HCT116 (cell line): Measurements from ENCODE around the gene C1orf35. TPM values are rescaled to one million over a fixed set of nuclear protein-coding genes. Genes with fewer than 3 reads are reported as not detected.

ENCODE experiments used
- ATAC-seq: fragments of 200-7000 bp; cut with Tn5 transposase; 2 replicates; pipeline ENCODE4 v1.9.1; 2020; ENCODE audit warnings: mild to moderate bottlenecking, moderate library complexity
- BruUV-seq: library from RNA; stranded (reverse); fragments of 400-500 nt; replicated peaks from 2 replicates; lab custom pipeline; 2021; lab: Mats Ljungman, UMichigan
- CTCF ChIA-PET: fragments of 300-600 bp; sonication (Branson Sonifier 250); formaldehyde crosslinking; loops from one replicate; lab custom pipeline; 2021; ENCODE audit warnings: antibody characterized with exemption; lab: Charles Lee
- POLR2A ChIA-PET: fragments of 300-600, 350-600 bp; sonication (Branson Sonifier 250); formaldehyde crosslinking; loops from one replicate; lab custom pipeline; 2021; ENCODE audit warnings: antibody characterized with exemption; lab: Charles Lee
- RAD21 ChIA-PET, 2 experiments: fragments of 300-600 bp; sonication (Branson Sonifier 250); formaldehyde crosslinking; loops; one replicate each; lab custom pipeline; 2023; ENCODE audit warnings: low total read pairs in 2 of 2; ENCODE audit not compliant: uncharacterized antibody in 2 of 2, unreplicated experiment in 2 of 2, low non-redundant PET in 1 of 2; lab: Charles Lee
- DNase-seq: peaks from one replicate; pipeline ENCODE4 v3.0.0-alpha.2; 2010; ENCODE audit warnings: low read depth, low spot score
- H2AFZ ChIP-seq: fragments of 200-600 bp; shearing (Covaris generic), sonication (generic); 2 replicates; pipeline ENCODE4 v1.6.1; 2017; ENCODE audit warnings: low read depth, mixed run types, mixed read lengths, antibody characterized with exemption, low read length; ENCODE audit not compliant: poor library complexity, severe bottlenecking
- H3K27ac ChIP-seq: 2 replicates; pipeline ENCODE4 v1.5.1; 2012; ENCODE audit warnings: low read depth, low read length
- H3K27me3 ChIP-seq: fragments of 200-600 bp; sonication (generic); 2 replicates; pipeline ENCODE4 v1.6.1; 2016; ENCODE audit warnings: mixed run types, low read length, mixed read lengths; ENCODE audit not compliant: insufficient read depth
- H3K36me3 ChIP-seq, 2 experiments: fragments of 200-500 bp in 1 of 2; fragments of 200-600 bp in 1 of 2; sonication (Bioruptor generic) in 1 of 2; sonication (generic) in 1 of 2; 2 replicates each; pipeline versions ENCODE4 v1.5.1 to v1.6.1; 2014 to 2016; ENCODE audit warnings: low read length in 2 of 2, inconsistent platforms in 1 of 2, mixed read lengths in 1 of 2, mixed run types in 1 of 2; ENCODE audit not compliant: insufficient read depth in 2 of 2, control insufficient read depth in 1 of 2
- H3K4me1 ChIP-seq, 2 experiments: fragments of 200-600 bp in 1 of 2; sonication (generic) in 1 of 2; 2 replicates each; pipeline versions ENCODE4 v1.5.1 to v1.6.1; 2012 to 2017; ENCODE audit warnings: low read length in 2 of 2, inconsistent platforms in 1 of 2, mild to moderate bottlenecking in 1 of 2, mixed read lengths in 1 of 2, mixed run types in 1 of 2, moderate library complexity in 1 of 2; ENCODE audit not compliant: insufficient read depth in 2 of 2, control insufficient read depth in 1 of 2
- H3K4me2 ChIP-seq: fragments of 200-600 bp; sonication (generic); 2 replicates; pipeline ENCODE4 v1.6.1; 2017; ENCODE audit warnings: mixed run types, low read length, mixed read lengths
- H3K4me3 ChIP-seq, 2 experiments: fragments of 200-600 bp in 1 of 2; sonication (generic) in 1 of 2; replicated peaks in 1 of 2; 2 replicates each; pipeline ENCODE4 v1.5.1; 2011 to 2016; ENCODE audit warnings: low read length in 2 of 2, control low read depth in 1 of 2, low read depth in 1 of 2, mild to moderate bottlenecking in 1 of 2, mixed read lengths in 1 of 2, mixed run types in 1 of 2
- H3K79me2 ChIP-seq: fragments of 200-600 bp; sonication (generic); 2 replicates; pipeline ENCODE4 v1.6.1; 2017; ENCODE audit warnings: mild to moderate bottlenecking, mixed run types, low read length, moderate library complexity, mixed read lengths; ENCODE audit not compliant: insufficient read depth
- H3K9ac ChIP-seq: fragments of 200-600 bp; sonication (generic); 2 replicates; pipeline ENCODE4 v1.6.1; 2016; ENCODE audit warnings: low read length, mixed read lengths
- H3K9me2 ChIP-seq: fragments of 200-600 bp; sonication (generic), shearing (Covaris generic); 2 replicates; pipeline ENCODE4 v1.6.1; 2017; ENCODE audit warnings: mixed run types, mild to moderate bottlenecking, moderate library complexity; ENCODE audit not compliant: insufficient read depth
- H3K9me3 ChIP-seq, 2 experiments: fragments of 200-500 bp in 1 of 2; fragments of 200-600 bp in 1 of 2; sonication (Bioruptor generic) in 1 of 2; sonication (generic) in 1 of 2; 2 replicates each; pipeline ENCODE4 v1.6.1; 2014 to 2017; ENCODE audit warnings: low read length in 2 of 2, mixed read lengths in 2 of 2, inconsistent platforms in 1 of 2, low read depth in 1 of 2, mild to moderate bottlenecking in 1 of 2, mixed run types in 1 of 2, moderate library complexity in 1 of 2; ENCODE audit not compliant: control insufficient read depth in 1 of 2, insufficient read depth in 1 of 2
- H4K20me1 ChIP-seq: fragments of 200-600 bp; sonication (generic), shearing (Covaris generic); 2 replicates; pipeline ENCODE4 v1.6.1; 2017; ENCODE audit warnings: mixed run types, mild to moderate bottlenecking, moderate library complexity; ENCODE audit not compliant: insufficient read depth
- CEBPB ChIP-seq: IDR thresholded peaks from 2 replicates; pipeline ENCODE4 v1.6.1; 2012; ENCODE audit warnings: low read depth
- EGR1 ChIP-seq: IDR thresholded peaks from 2 replicates; pipeline ENCODE4 v1.6.1; 2012; ENCODE audit warnings: low read depth
- ELF1 ChIP-seq: IDR thresholded peaks from 2 replicates; pipeline ENCODE4 v1.6.1; 2012; ENCODE audit warnings: low read depth, borderline replicate concordance
- EZH2 ChIP-seq: fragments of 200-600 bp; sonication (generic); IDR thresholded peaks from 2 replicates; pipeline ENCODE4 v1.6.1; 2017; ENCODE audit warnings: antibody characterized with exemption, mixed run types
- FOSL1 ChIP-seq: IDR thresholded peaks from 2 replicates; pipeline ENCODE4 v1.6.1; 2012; ENCODE audit warnings: low read depth
- JUND ChIP-seq: IDR thresholded peaks from 2 replicates; pipeline ENCODE4 v1.6.1; 2012
- POLR2A ChIP-seq: IDR thresholded peaks from 2 replicates; pipeline ENCODE4 v1.7.0; 2011; ENCODE audit warnings: borderline replicate concordance; ENCODE audit not compliant: insufficient read depth, insufficient read length; ENCODE audit errors: extremely low read depth
- SIN3A ChIP-seq: IDR thresholded peaks from 2 replicates; pipeline ENCODE4 v1.6.1; 2012; ENCODE audit warnings: low read depth
- SP1 ChIP-seq: IDR thresholded peaks from 2 replicates; pipeline ENCODE4 v1.6.1; 2012; ENCODE audit warnings: low read depth
- YY1 ChIP-seq: IDR thresholded peaks from 2 replicates; pipeline ENCODE4 v1.6.1; 2011; ENCODE audit warnings: low read length, low read depth, moderate library complexity, mild to moderate bottlenecking; ENCODE audit not compliant: insufficient replicate concordance; ENCODE audit errors: extremely low read depth
- ZFX ChIP-seq: fragments of 450-650 bp; IDR thresholded peaks from 2 replicates; pipeline ENCODE4 v1.6.1; 2017
- intact Hi-C: fragments of 100-400 bp; cut with micrococcal nuclease; formaldehyde crosslinking; loops from 2 replicates; pipeline ENCODE4 v1.10.0; 2022
- total RNA-seq: library from RNA; stranded (reverse); gene quantifications from one replicate; pipeline ENCODE4 v1.2.1, GENCODE V29; 2021; ENCODE audit not compliant: unreplicated experiment
- TF ChIP-seq, protein P1 (sequence below): IDR thresholded peaks from 2 replicates; pipeline ENCODE4 v1.6.1; 2012; ENCODE audit warnings: low read depth
- TF ChIP-seq, protein P2 (sequence below), 3 experiments: fragments of 200-600 bp in 1 of 3; sonication (generic) in 1 of 3; IDR thresholded peaks in 2 of 3; conservative IDR thresholded peaks in 1 of 3; 2 replicates each; pipeline ENCODE4 v1.5.1; 2012 to 2017; ENCODE audit warnings: low read depth in 2 of 3, low read length in 2 of 3, antibody characterized with exemption in 1 of 3, borderline replicate concordance in 1 of 3, control low read depth in 1 of 3, mild to moderate bottlenecking in 1 of 3, mixed read lengths in 1 of 3, mixed run types in 1 of 3, moderate library complexity in 1 of 3; ENCODE audit not compliant: insufficient read depth in 1 of 3
- TF ChIP-seq, protein P3 (sequence below): IDR thresholded peaks from 2 replicates; pipeline ENCODE4 v1.6.1; 2012

Gene C1orf35
- total RNA-seq, 1 experiment from 2014 or later, result 26.1 TPM

DNA sequence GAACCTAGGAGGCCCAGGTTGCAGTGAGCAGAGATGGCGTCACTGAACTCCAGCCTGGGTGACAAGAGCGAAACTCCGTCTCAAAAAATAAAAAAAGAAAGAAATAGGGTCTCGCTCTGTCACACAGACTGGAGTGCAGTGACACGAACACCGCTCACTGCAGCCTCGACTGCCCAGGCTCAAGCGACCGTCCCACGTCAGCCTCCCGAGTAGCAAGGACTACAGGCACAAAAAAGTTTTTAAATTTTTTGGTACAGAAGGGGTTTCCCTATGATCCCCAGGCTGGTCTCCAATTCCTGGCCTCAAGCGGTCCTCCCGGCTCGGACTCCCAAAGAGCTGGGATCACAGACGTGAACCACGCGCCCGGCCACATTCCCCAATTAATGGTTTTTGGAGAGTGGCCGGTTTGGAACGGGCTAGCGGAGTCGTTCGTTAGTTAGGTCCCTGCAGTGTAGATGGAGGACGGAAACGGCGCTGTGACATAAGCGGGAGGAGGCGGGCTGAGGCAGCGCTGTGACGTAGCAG, 36.3 kb upstream of the C1orf35 start:
- Histone ChIP-seq H3K9ac (peak overlapping the region; percentile 81), H3K9me2 (no peaks in the 10 kb centered on the region)
- RAD21 ChIA-PET, result no interaction called here

DNA sequence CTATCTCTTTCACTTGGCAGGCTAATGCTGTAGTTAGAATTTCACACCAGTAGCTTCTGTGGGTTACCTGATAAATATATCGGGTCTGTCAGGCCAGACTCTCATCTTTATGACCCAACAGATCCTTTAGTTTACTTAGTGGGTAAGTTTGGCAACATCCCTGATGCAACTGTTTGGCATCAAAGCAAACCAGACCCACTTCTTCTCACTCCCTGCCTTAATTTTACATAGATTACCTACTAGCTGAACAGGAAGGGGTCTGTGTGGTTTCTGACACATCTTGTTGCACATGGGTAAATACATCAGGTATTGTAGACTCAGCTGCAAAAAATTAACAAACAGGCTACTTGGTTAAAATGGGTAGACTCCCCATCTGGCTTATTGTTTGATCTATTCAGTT, 33.8 kb upstream of the C1orf35 start:
- Histone ChIP-seq H3K4me2 (no peak overlapping the region), H3K9ac (no peak overlapping the region), H3K4me3 (no peak overlapping the region), H4K20me1 (no peaks in the 10 kb centered on the region), H3K79me2 (peaks cover 17% of the 10 kb centered on the region), H3K9me3 (no peaks in the 10 kb centered on the region), H3K36me3 (no peaks in the 10 kb centered on the region), H3K4me1 (peaks cover under 1 to 17% of the 10 kb centered on the region in 2 experiments), H2AFZ (no peak overlapping the region), H3K9me2 (no peaks in the 10 kb centered on the region), H3K27me3 (peaks cover 3% of the 10 kb centered on the region; the same call in 1 of the 2 replicates), H3K27ac (no peak overlapping the region)
- no peak for DNase-seq
- no TSS peak for BruUV-seq
- ChIA-PET POLR2A (no interaction called here), CTCF (no interaction called here), RAD21 (no interaction called here)
- intact Hi-C loops, result no loop called here
- ATAC-seq, result no peak
- TF ChIP-seq, protein P1, sequence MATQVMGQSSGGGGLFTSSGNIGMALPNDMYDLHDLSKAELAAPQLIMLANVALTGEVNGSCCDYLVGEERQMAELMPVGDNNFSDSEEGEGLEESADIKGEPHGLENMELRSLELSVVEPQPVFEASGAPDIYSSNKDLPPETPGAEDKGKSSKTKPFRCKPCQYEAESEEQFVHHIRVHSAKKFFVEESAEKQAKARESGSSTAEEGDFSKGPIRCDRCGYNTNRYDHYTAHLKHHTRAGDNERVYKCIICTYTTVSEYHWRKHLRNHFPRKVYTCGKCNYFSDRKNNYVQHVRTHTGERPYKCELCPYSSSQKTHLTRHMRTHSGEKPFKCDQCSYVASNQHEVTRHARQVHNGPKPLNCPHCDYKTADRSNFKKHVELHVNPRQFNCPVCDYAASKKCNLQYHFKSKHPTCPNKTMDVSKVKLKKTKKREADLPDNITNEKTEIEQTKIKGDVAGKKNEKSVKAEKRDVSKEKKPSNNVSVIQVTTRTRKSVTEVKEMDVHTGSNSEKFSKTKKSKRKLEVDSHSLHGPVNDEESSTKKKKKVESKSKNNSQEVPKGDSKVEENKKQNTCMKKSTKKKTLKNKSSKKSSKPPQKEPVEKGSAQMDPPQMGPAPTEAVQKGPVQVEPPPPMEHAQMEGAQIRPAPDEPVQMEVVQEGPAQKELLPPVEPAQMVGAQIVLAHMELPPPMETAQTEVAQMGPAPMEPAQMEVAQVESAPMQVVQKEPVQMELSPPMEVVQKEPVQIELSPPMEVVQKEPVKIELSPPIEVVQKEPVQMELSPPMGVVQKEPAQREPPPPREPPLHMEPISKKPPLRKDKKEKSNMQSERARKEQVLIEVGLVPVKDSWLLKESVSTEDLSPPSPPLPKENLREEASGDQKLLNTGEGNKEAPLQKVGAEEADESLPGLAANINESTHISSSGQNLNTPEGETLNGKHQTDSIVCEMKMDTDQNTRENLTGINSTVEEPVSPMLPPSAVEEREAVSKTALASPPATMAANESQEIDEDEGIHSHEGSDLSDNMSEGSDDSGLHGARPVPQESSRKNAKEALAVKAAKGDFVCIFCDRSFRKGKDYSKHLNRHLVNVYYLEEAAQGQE, result no peak
- TF ChIP-seq, protein P2, sequence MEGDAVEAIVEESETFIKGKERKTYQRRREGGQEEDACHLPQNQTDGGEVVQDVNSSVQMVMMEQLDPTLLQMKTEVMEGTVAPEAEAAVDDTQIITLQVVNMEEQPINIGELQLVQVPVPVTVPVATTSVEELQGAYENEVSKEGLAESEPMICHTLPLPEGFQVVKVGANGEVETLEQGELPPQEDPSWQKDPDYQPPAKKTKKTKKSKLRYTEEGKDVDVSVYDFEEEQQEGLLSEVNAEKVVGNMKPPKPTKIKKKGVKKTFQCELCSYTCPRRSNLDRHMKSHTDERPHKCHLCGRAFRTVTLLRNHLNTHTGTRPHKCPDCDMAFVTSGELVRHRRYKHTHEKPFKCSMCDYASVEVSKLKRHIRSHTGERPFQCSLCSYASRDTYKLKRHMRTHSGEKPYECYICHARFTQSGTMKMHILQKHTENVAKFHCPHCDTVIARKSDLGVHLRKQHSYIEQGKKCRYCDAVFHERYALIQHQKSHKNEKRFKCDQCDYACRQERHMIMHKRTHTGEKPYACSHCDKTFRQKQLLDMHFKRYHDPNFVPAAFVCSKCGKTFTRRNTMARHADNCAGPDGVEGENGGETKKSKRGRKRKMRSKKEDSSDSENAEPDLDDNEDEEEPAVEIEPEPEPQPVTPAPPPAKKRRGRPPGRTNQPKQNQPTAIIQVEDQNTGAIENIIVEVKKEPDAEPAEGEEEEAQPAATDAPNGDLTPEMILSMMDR (IDR thresholded peaks at IDR 0.05 in 2 of 3, conservative IDR thresholded peaks at IDR 0.05 in 1 of 3; ENCODE audit: borderline replicate concordance in 1 of 3, insufficient read depth in 1 of 3, low read depth in 2 of 3, low read length in 2 of 3), result no peak
- no peak for TF ChIP-seq POLR2A
- no peak for TF ChIP-seq ELF1
- no peak for TF ChIP-seq FOSL1
- TF ChIP-seq, protein P3, sequence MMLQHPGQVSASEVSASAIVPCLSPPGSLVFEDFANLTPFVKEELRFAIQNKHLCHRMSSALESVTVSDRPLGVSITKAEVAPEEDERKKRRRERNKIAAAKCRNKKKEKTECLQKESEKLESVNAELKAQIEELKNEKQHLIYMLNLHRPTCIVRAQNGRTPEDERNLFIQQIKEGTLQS, result no peak
- no peak for TF ChIP-seq SIN3A
- TF ChIP-seq CEBPB, result no peak
- TF ChIP-seq EZH2, result no peak
- no peak for TF ChIP-seq JUND
- no peak for TF ChIP-seq EGR1

More for the DNA sequence above, 36.3 kb upstream of the C1orf35 start:
- Histone ChIP-seq H4K20me1 (no peaks in the 10 kb centered on the region), H3K4me3 (peak overlapping the region; percentile 83 to 98), H3K9me3 (no peaks in the 10 kb centered on the region), H3K4me2 (peak overlapping the region; percentile 95), H2AFZ (no peak overlapping the region), H3K36me3 (no peaks in the 10 kb centered on the region), H3K4me1 (peaks cover 0 to 17% of the 10 kb centered on the region in 2 experiments; a peak in 3 of 4 replicates), H3K27me3 (peaks cover 3% of the 10 kb centered on the region; the same call in 1 of the 2 replicates), H3K27ac (peak overlapping the region; percentile 56)
- intact Hi-C loops, result no loop called here
- CTCF ChIA-PET, result no interaction called here
- DNase-seq, result no peak
- POLR2A ChIA-PET, result no interaction called here
- TF ChIP-seq SP1 (no peak), SIN3A (peak; percentile 62; the same call in 1 of the 2 replicates), POLR2A (peak; percentile 40), ZFX (no peak), YY1 (peak; percentile 63)
- TF ChIP-seq, all 23 proteins: peak for 3
- ATAC-seq, result peak; percentile 1
- TSS peak; percentile 91 for BruUV-seq
- peaks cover 42% of the 10 kb centered on the region for H3K79me2 ChIP-seq
